ENCODE measurements around the gene SENP6.
A peak's percentile ranks its signal among the peaks of the same experiment; 100 is the strongest.
"Not testable (repeated sequence)": the region's sequence is repeated elsewhere in the genome, so short reads cannot be mapped to it uniquely, and the experiment has no call there.

Gene SENP6

DNA sequence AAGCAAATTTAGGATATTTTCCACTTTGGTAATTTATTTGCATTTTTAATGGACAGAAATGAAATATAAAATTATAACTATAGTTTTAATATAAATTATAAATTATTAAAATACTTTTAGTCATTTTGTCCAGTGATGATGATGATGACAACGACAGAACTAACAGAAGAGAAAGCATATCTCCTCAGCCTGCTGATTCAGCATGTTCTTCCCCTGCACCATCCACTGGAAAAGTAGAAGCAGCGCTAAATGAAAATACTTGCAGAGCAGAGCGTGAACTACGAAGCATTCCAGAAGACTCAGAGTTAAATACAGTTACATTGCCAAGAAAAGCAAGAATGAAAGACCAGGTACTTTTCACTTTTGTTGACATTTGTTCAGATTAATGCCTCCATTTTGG is 64.9 kb downstream of the SENP6 start:
- no peak for DNase-seq

DNA sequence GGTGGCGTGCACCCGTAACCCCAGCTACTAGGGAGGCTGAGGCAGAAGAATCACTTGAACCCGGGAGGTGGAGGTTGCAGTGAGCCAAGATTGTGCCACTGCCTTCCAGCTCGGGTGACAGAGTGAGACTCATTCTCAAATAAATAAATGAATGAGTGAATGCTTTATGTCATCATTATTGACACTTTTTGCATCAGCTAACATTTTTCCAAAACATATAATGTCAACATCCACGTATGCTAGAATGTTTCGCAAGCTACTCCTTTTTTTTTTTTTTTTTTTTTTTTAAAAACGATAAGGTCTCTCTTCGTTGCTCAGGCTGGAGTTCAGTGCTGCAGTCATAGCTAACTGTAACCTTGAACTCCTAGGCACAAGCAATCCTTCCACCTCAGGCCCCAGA is 72.2 kb downstream of the SENP6 start:
- DNase-seq, result no peak

DNA sequence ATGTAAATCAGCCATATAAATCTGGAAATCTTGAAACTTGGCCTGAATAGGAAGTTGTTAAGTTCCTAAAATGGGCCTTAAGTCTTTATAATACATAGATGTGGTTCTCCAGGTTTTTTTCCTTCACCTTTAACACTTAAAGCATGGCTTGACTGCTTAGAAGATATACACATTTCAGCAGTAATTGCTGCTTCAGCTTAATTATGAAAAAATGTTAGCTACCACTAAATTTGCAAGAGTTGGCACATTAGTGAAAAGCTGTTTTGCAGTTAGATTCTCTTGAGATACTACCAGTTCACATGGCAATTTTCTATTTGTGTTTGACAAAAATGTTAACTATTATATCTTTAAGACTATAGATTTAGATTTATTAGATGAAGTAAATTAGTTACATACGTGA is 74.7 kb downstream of the SENP6 start:
- no peak for DNase-seq

DNA sequence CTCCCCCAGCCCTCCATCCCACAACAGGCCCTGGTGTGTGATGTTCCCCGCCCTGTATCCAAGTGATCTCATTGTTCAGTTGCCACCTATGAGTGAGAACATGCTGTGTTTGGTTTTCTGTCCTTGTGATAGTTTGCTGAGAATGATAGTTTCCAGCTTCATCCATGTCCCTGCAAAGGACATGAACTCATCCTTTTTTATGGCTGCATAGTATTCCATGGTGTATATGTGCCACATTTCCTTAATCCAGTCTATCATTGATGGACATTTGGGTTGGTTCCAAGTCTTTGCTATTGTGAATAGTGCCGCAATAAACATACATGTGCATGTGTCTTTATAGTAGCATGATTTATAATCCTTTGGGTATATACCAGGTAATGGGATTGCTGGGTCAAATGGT is 80.9 kb downstream of the SENP6 start:
- DNase-seq, result not testable (repeated sequence)

DNA sequence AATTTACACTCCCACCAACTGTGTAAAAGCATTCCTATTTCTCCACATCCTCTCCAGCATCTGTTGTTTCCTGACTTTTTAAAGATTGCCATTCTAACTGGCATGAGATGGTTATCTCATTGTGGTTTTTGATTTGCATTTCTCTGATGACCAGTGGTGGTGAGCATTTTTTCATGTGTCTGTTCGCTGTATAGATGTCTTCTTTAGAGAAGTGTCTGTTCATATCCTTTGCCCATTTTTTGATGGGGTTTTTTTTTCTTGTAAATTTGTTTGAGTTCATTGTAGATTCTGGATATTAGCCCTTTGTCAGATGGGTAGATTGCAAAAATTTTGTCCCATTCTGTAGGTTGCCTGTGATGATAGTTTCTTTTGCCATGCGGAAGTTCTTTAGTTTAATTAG is 81.3 kb downstream of the SENP6 start:
- not testable (repeated sequence) for DNase-seq

DNA sequence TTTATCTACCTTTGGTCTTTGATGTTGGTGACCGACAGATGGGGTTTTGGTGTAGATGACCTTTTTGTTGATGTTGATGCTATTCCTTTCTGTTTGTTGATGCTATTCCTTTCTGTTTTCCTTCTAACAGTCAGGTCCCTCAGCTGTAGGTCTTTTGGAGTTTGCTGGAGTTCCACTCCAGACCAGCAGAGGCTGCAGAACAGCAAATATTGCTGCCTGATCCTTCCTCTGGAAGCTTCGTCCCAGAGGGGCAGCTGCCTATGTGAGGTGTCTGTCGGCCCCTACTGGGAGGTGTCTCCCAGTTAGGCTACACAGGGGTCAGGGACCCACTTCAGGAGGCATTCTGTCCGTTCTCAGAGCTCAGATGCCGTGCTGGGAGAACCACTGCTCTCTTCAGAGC is 85.9 kb downstream of the SENP6 start:
- DNase-seq, result not testable (repeated sequence)

DNA sequence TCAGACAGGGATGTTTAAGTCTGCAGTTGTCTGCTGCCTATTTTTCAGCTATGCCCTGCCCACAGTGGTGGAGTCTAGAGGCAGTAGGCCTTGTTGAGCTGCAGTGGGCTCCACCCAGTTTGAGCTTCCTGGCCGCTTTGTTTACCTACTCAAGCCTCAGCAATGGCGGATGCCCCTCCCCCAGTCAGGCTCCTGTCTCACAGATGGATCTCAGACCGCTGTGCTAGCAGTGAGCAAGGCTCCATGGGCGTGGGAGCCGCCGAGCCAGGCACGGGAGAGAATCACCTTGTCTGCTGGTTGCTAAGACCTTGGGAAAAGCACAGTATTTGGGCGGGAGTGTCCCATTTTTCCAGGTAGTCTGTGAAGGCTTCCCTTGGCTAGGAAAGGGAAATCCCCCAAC is 86.3 kb downstream of the SENP6 start:
- not testable (repeated sequence) for DNase-seq

DNA sequence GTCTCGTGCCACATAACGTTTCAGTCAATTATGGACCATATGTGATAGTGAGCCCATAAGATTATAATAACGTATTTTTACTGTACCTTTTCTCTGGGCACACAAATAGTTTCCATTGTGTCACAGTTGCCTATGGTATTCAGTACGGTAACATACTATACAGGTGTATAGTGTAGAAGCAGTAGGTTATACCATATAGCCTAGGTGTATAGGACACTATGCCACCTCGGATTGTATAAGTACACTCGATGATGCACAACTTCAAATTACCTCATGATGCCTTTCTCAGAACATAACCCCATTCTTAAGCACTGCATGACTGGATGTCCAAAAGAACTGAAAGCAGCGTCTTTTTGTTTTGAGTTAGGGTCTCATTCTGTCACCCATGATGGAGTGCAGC is 87.9 kb downstream of the SENP6 start:
- DNase-seq, result no peak

DNA sequence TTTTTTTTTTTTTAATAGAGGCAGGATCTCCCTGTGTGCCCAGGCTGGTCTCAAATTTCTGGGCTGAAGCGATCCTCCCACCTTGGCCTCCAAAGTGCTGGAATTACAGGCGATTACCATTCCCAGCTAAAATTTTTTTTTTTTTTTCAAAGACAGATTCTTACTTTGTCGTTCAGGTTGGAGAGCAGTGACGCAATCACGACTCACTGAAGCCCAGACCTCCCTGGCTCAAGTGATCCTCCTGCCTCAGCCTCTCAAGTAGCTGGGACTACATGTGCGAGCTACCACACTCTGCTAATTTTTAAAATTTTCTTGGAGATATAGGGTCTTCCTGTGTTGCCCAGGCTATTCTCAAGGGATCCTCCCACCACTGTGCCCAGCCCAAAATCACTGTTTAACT is 89.3 kb downstream of the SENP6 start:
- peak; percentile 25 for DNase-seq

DNA sequence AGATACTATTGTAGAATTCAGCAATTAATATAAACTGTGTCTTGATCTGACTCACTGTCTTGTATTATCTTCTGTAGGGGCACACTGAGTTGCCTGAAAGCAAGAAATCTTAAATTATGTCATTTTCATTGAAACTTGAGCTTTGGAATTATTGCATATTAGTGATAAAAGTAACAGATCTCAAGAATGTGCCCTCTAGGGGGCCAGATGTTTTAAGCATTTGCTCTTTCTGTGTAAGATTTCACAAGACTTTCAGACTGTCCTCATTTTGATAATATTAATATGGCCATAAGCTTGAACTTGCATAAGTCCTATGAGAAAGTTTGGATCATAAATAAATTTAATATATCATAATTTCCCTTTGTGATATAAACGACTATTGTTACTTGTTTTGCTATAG is 91.9 kb downstream of the SENP6 start:
- DNase-seq, result peak; percentile 49

DNA sequence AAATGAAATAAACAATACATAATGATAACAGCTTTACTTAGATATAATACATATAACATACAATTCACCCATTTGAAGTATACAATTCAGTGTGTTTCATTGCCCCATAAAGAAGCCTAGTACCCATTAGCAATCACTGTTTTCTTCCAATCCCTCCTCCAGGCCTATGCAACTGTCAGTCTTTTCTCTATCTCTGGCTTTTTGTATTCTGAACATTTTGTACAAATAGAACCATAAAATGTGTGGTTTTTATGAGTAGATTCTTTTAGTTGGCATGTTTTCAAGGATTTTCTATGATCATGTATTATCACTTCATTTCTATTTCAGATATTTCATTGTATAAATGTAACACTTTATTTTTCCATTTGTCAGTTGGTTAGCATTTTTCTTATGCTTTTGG is 92.7 kb downstream of the SENP6 start:
- no peak for DNase-seq

DNA sequence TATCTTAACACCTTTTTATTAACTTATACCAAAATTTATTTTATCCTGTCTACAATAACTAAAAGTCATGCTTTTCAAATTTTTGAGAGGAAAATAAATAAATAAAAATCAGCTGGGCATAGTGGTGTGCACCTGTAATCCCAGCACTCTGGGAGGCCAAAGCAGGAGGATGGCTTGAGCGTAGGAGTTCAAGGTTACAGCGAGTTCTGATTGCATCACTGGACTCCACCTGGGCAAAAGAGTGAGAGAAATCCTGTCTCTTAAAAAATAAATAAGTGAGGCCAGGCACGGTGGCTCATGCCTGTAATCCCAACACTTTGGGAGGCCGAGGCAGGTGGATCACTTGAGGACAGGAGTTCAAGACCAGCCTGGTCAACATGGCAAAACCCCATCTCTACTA is 106.7 kb downstream of the SENP6 start:
- not testable (repeated sequence) for DNase-seq

DNA sequence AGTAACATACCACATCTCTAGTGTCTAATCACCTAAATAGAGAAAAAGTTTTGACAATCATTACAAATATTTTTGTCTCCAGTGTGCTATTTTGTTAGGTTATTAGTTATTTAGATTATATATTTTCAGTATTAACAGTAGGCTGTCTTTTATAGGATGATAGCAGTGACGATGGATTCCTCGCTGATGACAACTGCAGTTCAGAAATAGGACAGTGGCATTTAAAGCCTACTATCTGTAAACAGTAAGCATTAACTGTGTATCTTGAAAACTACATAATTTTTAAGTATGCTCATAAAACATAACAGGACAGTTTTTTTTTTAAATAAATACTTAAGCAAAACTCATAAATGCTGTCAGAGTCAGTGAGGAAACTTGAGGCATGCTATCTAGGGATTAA is 109.5 kb downstream of the SENP6 start:
- DNase-seq, result no peak

DNA sequence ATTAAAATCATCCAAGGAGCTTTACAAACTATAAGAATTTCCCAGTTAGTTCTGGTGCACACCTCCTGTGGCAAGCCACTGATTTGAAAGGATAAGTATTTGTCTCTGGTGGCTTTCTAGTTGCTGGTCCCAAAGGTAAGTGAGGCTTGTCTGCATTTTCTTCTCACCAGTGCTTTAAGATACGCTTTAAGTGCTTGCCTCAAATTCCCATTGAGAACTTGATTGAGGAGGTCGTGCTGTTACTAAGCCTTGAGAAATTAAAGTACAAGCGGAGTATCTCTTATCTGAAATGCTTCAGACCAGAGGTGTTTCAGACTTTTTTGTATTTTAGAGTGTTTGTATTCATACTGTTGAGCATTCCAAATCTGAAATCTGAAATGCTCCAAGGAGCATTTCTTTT is 117.5 kb downstream of the SENP6 start:
- DNase-seq, result no peak

DNA sequence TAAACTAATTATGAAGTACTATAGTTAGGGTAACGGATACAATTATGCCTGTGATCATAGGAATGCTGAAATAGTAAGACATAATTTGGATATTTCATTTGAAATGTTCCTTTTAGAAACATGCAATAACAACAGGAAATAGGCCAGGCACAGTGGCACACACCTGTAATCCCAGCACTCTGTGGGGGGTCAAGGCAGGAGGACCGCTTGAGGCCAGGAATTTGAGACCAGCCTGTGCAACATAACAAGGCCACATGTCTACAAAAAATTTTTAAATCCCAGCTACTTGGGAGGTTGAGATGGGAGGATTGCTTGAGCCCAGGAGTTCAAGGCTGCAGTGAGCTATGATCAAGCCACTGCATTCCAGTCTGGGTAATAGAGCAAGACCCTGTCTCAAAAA is 121.7 kb downstream of the SENP6 start:
- no peak for DNase-seq

DNA sequence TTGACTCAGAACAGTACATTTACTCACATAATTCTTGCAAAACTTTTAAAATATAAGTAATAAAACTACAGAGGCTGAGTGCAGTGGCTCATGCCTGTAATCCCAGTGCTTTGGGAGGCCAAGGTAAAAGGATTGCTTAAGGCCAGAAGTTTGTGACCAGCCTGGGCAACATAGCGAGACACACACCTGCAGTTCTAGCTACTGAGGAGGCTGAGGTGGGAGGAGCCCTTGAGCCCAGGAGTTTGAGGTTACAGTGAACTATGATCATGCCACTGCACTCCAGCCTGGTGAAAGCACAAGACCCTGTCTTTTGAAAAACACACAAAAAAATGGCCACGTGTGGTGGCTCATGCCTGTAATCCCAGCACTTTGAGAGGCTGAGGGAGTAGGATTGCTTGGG is 125.5 kb downstream of the SENP6 start:
- no peak for DNase-seq

DNA sequence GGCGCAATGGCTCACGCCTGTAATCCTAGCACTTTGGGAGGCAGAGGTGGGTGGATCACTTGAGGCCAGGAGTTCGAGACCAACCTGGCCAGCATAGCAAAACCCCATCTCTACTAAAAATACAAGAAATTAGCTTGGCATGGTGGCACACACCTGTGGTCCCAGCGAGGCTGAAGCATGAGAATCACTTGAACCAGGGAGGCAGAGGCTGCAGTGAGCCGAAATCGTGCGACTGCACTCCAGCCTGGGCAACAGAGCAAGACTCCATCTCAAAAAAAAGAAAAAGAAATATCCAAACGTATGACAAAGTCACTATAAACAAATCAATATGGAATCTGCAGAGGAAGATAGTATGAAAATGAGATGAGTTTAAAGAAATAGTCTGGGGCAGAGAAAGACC is 129.3 kb downstream of the SENP6 start:
- not testable (repeated sequence) for DNase-seq

DNA sequence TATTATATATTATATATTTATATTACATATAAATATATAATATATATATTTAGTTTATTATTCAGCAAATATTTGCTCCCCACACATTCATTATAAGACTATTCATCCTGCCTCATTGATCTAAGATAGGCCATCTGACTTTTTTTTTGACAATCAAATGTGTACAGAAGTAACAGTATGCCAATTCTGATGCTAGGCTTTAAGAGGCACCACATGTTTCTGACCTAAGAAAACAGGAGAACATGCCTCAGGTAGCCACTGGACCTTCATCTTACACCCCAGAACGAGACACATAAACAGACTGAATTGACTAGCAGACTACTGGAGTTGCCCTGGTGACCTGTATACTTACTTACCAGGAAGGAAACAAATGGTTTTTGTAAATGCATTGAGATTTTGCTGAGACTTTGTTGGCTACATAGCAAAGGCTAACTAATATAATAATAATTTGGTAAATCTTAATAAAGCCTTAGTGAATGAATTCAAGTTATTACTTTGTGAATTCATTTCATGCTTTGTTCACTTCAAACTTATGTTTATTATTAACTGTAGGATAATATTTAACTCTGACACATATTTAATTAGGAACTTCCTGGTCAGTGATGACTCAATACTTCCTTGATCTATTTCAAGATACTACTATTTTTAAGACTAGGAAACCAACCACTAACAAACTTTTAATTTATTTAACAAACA is 134.0 kb downstream of the SENP6 start:
- DNase-seq, result peak; percentile 60

DNA sequence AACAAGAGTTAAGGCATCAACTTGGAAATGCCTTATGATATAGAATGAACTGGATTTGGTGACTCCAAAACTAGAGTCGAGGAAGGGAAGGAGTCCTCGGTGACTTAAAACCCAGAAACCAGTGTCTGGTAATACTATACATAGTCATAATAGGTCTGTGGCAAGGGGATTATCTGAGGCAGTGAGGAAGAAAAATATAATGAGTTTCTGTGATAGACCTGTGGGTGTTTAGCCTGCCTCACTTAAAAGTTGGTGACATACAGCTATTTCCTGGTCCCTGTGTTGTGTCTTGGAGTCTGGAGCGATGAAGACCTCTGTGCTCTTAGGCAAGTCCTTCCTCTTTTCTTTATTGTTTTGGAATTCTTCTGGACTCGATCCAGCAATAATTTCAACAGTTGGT is 142.3 kb downstream of the SENP6 start:
- no peak for DNase-seq

DNA sequence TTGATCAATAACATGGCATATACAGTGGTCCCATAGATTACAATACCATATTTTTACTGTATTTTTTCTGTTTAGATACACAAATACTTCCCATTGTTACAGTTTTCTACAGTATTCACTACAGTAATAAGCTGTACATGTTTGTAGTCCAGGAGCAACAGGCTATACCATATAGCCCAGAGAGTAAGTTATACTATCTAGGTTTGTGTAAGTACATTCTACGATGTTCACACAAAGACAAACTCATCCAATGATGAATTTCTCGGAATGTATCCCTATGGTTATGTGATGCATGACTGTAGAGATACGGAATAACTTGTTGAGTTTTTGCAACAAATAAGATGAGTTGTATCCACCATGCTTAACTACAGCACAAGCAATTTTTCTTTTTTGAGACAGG is 143.7 kb downstream of the SENP6 start:
- no peak for DNase-seq

DNA sequence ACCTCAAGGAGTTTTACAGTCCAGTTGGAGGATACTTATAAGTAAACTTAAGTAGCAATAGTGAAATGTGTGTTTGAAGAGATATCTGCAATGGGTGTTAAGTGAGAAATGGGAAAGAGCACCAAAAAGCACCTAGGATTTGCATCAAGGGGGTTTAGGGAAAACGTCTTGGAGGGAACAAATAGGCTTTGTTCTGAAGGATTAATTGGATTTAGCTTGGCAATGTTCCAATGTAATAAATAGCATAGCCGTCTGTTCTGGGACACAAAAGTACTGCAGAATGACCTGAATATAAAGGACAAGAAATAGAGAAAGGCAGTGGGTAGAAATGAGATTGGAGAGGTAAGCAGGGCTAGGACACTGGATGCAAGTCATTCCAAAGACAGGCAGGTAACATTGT is 144.5 kb downstream of the SENP6 start:
- no peak for DNase-seq

DNA sequence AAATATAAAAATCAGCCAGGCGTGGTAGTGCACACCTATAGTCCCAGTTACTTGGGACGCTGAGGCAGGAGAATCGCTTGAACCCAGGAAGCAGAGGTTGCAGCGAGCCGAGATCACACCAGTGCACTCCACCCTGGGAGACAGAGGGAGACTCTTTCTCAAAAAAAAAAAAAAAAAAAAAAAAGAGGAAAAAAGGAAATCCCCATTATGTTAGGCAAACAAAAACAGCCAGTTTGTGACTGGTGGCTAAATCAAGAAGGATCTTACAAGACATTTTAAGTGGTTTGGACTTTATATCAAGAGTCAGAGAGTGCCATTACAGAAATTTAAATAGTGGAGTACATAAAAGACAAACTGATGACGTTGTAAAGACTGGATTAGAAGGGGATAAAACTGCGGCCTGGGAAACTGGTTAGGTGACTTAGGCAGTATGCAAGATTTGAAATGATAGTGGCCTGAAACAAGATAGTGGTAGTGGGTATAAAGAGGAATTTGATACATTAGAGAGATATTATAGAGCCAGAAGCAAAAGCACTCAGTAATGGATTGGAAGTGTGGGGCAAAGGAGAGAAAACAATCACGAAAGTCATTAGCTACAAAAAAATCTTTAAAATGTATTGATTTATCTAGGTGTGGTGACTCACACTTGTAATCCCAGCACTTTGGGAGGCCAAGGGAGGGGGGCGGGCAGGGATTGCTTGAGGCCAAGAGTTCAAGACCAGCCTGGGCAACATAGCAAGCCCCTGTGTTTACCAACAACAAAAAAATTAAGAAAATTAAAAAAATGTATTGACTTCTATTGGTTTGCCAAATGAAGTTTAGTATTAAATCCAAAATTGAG is 145.7 kb downstream of the SENP6 start:
- no peak for DNase-seq

DNA sequence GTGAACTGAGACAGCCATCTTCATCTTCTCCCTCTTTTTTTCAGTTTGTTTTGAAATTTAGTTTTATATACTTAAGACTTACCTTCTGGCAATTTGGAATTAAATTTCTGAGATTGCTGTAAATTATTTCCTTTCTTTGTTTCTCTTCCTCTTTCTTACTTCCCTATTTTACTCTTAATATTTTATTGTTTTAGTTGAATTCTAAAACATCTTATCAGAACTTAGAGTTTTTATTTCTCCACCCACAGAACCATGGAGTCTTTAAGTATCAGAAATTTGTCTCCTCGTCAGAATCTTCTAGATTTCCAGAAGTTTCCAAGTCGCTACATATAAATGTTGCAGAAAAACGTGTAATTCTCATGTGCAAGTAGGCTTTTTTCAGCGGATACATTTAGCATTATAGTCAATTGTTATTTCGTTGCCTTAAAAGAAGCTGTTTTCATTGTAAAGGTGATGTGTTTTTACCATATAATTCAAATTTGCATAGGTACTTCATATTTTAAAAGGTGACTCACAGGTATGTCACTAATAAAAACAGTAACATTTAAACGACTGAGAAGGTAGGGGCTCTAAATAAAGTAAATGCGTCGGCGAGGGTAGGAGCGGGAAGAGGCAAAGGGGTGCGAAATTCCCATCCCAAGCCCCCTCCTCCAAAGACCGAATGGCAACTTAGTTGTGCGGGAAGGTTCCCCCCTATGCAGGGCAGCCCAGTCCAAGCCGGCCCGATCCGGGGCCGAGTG is 146.5 kb downstream of the SENP6 start:
- DNase-seq, result no peak

Data from HCEC 1CT (cell line).